Dermis lymphatic vessel endothelial cell (primary cell): Measurements from ENCODE around the gene CLEC11A. TPM values are rescaled to one million over a fixed set of nuclear protein-coding genes. Genes with fewer than 3 reads are reported as not detected.

ENCODE experiments used
- total RNA-seq: library from RNA; depleted of rRNA; stranded (reverse); fragments of >200 nt; gene quantifications from 2 replicates; pipeline ENCODE4 v1.2.1, GENCODE V29; 2014

Gene CLEC11A, protein sequence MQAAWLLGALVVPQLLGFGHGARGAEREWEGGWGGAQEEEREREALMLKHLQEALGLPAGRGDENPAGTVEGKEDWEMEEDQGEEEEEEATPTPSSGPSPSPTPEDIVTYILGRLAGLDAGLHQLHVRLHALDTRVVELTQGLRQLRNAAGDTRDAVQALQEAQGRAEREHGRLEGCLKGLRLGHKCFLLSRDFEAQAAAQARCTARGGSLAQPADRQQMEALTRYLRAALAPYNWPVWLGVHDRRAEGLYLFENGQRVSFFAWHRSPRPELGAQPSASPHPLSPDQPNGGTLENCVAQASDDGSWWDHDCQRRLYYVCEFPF
- 0.34 and 1.6 TPM in 2 replicates for total RNA-seq

DNA sequence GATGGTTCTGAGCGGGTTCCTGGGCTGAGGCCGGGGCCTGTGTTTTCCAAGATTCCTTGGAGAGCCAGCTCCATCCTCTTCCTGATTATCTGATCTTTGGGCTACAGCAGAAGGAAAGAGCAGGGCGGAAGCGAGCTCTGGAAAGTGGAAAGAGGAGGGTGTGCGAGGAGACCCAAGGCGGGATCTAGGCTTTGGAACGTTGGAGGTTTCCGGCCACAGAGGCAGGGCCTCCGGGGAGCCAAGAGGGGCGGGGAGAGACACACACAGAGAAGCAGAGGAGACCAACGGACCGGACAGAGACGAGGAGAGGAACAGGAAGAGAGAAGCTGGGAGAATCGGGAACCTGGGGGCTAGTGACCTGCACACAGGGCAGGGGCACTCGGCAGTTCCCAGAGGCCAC lies at the start of gene CLEC11A:
Gene CLEC11A, plus strand, starts transcription at position 296 of the 400 bp plus-strand sequence. CDS start 162 bp downstream, outside the sequence.

GRCh38 chr19:50719566-50719965 lies 3.6 kb upstream of the CLEC11A start, which contains the start of gene SHANK1:
Gene SHANK1 (minus strand): TSS chr19:50719802. CDS start chr19:50716919, 2,883 bp downstream.

GRCh38 chr19:50770164-50770563 lies 47.0 kb downstream of the CLEC11A start, which contains the start of gene GPR32:
Gene GPR32 (plus strand): TSS chr19:50770464. CDS start chr19:50770601, 137 bp downstream.

Other genes with a start within 250 kb of the CLEC11A start
- gene EMC10, start 246.9 kb upstream of the CLEC11A start, total RNA-seq: 75.2 and 81.7 TPM in 2 replicates
- gene GARIN5A, start 246.5 kb upstream of the CLEC11A start, total RNA-seq: 0.11 and 0.17 TPM in 2 replicates
- gene JOSD2, start 212.2 kb upstream of the CLEC11A start, total RNA-seq: 22.5 and 25.8 TPM in 2 replicates
- gene ASPDH, start 209.5 kb upstream of the CLEC11A start, total RNA-seq: not detected in 2 replicates
- gene LRRC4B, start 154.9 kb upstream of the CLEC11A start, total RNA-seq: under 0.01 TPM in 2 replicates
- gene SYT3, start 83.5 kb upstream of the CLEC11A start, total RNA-seq: not detected in 2 replicates
- gene C19orf81, start 73.9 kb upstream of the CLEC11A start, total RNA-seq: not detected in 2 replicates
- not detected in 2 replicates for gene SHANK1, start 3.6 kb upstream of the CLEC11A start, total RNA-seq
- gene GPR32, start 47.1 kb downstream of the CLEC11A start, total RNA-seq: not detected in 2 replicates
- gene ACP4, start 67.1 kb downstream of the CLEC11A start, total RNA-seq: not detected in 2 replicates
- not detected in 2 replicates for gene KLK1, start 100.4 kb downstream of the CLEC11A start, total RNA-seq
- not detected in 2 replicates for gene KLK15, start 110.2 kb downstream of the CLEC11A start, total RNA-seq
- gene KLK3, start 131.6 kb downstream of the CLEC11A start, total RNA-seq: not detected in 2 replicates
- not detected in 2 replicates for gene KLK2, start 150.1 kb downstream of the CLEC11A start, total RNA-seq
- not detected in 2 replicates for gene KLK4, start 188.0 kb downstream of the CLEC11A start, total RNA-seq
- gene KLK5, start 229.7 kb downstream of the CLEC11A start, total RNA-seq: not detected in 2 replicates
- not detected in 2 replicates for gene KLK6, start 246.2 kb downstream of the CLEC11A start, total RNA-seq